NCI-H2196 (cell line): Measurements from ENCODE around the gene CTNNA3.

Source experiments
- DNase-seq: peaks from one replicate; lab custom pipeline; 2025; ENCODE audit not compliant: unreplicated experiment; lab: John Stamatoyannopoulos, UW

Gene CTNNA3

GRCh38 chr10:66586073-66586472 is 1109.9 kb downstream of the CTNNA3 start:
- DNase-seq = no peak

GRCh38 chr10:66575251-66575855 is 1120.6 kb downstream of the CTNNA3 start:
- no peak for DNase-seq

DNA sequence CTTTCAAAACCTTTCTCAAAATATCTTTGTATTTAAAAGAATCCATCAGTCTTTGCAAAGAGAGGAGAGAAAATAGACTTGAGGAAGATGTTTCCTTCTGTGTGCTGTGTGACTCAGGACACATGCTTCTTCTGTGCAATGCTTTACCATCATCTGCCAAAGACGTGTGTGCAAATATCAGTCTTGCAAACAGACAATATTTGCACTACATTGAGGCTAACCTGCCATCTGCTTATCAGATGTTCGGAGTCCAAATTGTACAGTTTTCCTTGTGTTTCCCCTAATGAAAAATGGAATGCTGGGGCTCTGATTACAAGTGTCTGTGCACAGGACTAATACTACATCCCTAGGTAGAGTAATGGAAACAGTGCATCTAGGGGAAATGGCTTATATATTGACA is 1123.3 kb downstream of the CTNNA3 start:
- DNase-seq = no peak

DNA sequence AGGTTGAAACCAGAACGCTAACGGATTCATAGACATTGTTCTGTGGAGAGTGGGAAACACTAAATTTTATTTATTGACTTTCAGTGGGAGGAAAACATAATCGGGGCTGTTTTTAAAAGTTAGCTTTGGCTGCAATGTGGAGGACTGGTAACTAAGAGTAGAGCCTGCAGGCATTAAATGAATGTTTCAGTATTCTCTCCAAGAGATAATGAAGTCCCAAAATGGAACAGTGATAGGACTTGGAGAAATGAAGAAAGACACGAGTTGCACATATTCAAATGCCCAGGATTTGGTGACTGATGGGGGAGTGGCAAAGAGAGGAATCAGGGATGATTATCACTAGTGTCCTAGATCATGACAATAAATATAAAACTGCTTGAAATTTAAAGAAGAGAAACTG is 1130.0 kb downstream of the CTNNA3 start:
- DNase-seq = no peak

GRCh38 chr10:66564287-66564686 is 1131.7 kb downstream of the CTNNA3 start:
- no peak for DNase-seq

DNA sequence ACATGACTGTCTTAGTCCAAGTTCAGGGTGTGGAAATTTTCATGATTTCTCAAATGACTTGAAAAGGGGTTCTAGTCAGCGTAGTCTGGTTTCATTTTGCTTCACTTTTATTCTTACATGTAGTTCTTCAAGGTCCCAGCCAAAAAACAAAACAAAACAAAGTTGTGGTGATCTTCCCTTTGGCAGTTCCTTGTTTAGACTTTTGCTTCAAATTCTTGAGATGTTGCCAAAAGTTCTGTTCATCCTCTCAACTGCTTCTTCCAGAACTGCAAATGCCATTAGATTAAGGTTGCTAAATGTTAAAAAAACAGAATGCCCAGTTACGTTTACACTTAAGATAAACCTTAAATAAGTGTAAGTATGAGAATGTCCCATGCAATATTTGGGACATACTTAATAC is 1140.9 kb downstream of the CTNNA3 start:
- no peak for DNase-seq

DNA sequence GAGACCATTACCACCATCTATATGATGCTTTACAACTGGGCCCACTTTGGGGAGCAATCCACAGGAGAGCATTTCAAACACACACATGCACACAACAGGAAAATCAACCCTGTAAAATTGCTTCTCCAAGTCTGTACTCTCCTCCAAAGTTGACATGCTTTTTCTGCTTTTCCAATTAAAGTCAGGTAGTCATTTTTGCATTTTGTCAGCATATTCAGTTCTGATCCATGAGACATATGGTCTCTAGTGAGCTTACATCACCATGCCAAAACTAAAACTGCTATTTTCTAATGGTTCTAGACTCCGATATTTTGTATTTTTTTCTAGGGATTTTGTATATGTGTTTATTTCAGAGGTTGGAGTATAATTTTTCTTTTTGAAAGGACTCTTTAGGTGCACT is 1143.7 kb downstream of the CTNNA3 start:
- DNase-seq = no peak

- no peak for DNase-seq
Observed at GRCh38 chr10:66550351-66550750, 1145.6 kb downstream of the CTNNA3 start.

DNA sequence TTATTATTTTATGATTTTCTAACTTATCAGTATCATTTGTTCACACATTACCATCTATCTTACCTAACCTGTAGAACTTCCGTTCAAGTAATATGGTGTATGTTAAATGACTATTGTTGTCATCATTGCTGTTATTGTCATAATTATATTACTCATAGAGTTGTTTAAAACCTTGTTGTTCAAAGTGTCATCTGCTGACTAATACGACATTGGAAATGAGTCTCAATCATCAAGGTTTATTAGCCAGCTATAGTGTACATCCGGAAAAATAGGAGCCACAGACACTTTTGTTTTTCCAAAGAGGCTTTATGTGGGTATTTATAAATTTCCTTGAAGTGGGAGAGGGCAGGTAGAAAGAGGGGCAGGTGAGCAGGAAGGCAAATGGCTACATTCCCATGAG is 1157.1 kb downstream of the CTNNA3 start:
- no peak for DNase-seq

DNA sequence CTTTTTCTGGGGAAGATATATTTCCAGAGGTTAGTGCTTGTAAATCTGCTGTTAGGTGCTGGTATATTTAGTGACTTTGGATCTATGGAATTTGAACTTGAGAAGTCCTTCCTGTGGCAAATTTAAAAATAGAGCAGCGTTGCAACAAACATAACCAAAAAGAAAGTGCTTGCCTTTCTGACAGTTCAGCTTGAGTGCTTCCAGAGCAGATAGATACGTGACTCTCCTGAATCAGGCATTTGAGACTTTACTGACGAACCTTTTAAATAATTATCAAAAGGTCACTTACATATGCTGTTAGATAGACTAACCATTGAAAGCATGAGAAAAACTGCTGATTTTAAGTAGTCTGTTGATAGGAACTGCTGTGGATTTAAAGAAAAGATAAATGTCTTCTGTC is 1157.6 kb downstream of the CTNNA3 start:
- DNase-seq = no peak

DNA sequence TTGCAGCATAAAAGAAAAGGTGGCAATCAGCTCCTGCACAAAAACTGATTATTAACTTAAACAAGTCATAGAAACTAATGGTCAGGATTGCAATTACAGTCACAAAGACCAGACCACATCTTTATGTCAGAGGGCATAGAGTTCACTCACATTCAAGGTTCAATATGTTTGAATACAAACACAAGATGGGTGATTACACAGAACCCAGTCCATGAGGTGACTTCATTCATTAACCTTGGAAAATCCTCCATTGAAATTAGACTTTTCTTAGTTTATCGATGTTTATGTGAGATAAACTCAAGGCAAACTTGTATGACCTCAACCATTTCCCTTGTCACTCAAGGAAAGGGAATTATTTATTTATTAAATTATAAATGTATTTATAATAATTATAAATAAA is 1158.8 kb downstream of the CTNNA3 start:
- no peak for DNase-seq

DNA sequence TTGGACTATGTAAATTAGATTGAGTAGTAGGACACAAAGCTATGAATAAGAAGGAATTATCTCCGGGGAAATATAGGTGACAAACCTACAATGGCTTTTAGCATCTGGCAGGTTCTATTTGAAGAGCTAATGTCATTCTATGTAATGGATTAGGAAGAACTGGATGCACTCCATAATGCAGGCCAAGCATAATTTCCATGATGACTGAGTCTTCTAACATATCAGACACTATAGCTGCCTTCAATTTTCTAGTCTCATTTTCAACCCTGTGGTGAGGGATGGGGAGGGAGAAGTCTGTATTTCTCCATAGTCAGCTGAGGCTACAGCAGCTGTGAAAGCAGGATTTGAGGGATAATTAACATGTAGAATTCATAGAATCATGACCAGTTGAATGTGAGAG is 1160.6 kb downstream of the CTNNA3 start:
- no peak for DNase-seq

- DNase-seq = no peak
Observed at GRCh38 chr10:66534866-66535265, 1161.1 kb downstream of the CTNNA3 start.

DNA sequence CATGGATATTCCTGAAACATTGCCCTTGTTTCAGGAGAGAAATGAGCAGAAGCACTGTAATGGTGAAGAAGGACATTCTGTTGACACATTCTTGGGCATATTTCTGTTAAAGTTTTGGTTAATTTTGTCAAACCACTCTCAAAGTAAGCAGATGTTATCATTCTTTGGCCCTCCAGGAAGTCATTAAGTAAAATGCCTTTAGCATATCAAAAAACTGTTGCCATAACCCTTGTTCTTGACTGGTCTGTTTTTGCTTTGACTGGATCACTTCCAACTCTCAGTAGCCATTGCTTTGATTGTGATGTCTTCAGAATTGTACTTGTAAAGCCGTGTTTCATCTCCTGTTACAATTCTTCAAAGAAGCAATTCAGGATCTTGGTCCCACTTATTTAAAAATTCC is 1174.5 kb downstream of the CTNNA3 start:
- no peak for DNase-seq

- no peak for DNase-seq
Observed at GRCh38 chr10:66519616-66520015, 1176.4 kb downstream of the CTNNA3 start.

GRCh38 chr10:66514666-66515065 is 1181.3 kb downstream of the CTNNA3 start:
- no peak for DNase-seq

DNA sequence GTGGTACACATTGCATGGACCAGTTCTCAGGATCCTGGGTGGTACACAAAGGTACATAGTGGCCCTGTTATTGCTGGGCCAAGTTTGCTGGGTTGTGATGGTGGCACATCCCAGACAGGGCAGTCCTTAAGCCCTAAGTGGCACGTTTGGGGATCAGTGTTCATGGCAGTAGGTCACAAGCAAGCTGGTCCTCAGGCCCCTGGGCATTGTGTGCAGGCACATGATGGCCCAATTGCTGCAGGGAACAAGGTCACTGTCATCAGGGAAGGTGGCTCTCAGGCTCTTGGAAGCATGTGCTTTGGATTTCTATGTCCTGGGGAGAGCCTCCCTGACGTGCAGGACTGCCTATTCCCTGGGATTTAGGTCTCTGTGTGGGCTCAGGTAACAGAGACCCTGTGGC is 1182.5 kb downstream of the CTNNA3 start:
- DNase-seq = no peak

DNA sequence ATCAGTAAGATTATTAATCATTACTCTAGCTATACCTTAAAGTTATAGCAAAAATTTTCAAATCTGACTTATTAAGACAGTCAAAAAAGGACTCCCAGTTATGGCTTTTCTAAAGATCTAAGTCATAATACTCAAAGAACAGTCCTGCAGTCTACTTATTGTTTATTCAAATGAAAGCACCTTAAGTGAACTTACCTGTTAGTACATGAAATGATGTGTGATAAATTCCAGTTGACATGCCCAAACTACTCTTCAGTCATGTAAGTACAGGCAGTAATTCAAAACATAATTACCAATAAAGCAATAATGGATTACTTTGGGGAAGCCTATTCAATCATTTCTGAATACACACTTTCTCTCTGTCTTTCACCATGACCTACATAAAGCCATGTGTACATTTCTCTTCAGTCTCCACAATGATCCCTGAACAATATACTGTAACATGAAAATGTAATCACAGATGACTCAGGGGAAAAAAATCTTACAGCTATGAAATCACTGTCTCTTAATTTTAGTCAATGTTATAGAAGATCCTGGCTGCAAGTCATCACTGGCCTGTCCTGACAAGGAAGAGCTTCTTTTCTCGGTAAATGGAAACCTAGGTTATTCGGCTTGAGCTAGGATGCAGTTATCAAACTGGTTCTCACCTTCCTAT is 1190.9 kb downstream of the CTNNA3 start:
- DNase-seq = no peak

DNA sequence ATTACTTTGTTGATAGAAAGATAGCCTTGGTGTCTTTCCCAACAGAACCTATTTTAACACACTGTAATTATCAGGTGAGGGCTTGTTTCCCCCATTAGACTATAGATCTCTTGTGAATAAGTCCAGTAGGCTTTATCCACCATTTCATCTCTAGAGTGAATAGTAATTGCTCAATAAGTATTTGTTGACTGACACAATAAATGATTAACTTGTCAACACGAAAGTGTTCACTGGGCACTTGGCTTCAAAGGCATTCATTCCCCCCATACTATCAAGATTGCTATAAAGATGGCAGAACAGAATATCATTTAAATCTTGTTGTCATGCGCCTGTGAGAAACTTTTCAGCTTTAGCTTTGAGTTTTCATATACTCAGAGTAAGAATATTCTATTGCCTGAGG is 1194.6 kb downstream of the CTNNA3 start:
- DNase-seq = no peak

DNA sequence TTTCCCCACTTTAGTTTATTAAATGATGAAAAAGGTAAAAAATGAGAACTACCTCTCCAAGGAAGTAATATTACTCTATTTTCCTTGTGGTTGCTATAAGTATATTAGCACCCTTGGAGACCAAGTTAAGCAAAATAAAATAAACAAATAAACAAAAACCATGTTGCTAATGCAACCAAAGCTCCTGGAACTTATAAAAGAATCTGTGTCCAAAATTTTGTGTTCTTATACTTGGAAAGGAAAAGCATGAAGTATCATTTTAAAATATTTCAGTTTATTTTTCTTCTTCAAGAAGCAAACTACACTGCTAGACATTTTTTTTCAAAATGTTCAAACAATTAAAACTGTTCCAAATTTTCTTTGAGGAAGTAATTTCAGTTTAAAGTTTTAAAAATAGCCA is 1212.0 kb downstream of the CTNNA3 start:
- DNase-seq = no peak

GRCh38 chr10:66472156-66472555 is 1223.8 kb downstream of the CTNNA3 start:
- DNase-seq = no peak

DNA sequence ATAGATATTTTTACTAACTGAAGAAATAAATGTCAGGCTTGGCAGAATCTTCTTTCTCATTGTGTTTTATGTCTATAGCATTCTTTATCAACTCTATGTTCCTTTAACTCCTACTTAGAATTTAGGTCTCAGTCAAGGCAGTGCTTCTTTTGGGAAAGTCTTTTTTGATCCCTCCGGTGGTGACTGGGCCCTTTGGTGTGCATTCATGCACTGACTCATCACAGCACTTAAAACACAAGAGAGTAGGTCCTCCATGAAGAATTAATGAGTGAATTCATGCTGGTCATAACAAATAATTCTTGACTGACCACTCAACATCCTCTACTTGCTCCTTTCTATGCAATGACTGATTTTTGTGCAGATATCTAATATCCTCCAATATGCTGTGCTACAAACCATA is 1229.0 kb downstream of the CTNNA3 start:
- DNase-seq = no peak

DNA sequence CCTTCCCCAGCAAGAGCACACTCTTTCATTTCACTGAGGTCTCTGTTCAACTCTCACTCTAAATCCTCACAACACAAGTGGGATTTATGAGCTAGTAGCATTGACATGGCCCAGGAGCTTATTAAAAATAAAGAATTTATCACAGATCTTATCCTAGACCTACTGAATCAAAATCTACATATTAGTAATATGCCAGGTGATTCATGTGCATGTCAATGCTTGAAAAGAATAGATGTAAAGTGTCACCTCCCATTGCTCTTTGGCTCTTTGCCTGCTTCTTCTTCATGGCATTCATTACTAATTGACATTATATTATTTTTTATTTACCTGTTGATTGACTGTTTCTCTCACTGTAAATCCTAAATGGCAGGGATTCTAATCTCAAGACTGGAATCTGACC is 1229.4 kb downstream of the CTNNA3 start:
- no peak for DNase-seq
